Measurements from ENCODE around the gene SLC4A8.
A peak's percentile ranks its signal among the peaks of the same experiment; 100 is the strongest.

SLC4A8 gene

DNA sequence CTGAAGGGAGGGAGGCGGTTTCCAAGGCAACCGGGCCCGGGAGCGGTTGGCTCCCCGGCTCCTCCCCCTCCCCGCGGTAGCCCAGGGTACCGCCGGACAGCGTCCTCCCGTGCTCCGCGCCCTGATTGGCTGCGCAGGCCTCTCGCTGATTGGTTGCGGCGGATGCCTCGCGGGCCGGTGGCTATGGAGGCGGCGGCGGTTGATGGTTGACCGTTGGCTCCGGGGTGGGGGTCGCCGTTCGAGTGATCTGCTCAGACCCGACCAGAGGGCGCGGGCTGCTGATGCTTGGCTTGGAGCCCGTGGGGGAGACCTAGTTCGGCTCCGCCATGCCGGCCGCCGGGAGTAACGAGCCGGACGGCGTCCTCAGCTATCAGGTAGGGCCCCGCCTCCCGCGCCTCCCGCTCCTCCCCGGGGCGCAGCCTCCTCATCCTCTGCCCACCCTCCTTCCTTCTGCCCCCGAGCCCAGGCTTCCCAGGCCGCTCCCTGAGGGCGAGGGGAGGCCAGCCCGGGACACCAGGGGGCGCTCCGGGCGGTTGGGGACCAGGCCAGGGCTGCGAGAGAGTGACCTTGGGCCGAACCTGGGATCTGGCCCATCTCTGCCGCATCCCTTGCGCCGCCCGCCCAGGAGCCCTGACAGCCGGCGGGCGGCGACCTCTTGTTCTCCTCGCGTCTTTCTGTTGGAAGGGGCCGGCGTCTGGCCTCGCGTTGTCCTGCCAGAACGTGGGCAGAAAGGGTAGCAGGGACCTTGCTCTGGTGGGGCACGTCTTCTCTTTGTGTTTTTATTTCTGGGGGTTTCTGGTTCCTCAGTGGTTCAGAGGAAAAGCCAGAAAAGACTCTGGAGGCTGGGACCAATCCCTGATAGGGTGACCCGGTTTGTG, at the start of gene SLC4A8:
SLC4A8 (plus strand) TSS at position 170 of the 878 bp plus-strand sequence; CDS start at position 327, 157 bp downstream.
- peak; percentile 57 for DNase-seq (ENCODE audit: low spot score)

DNA sequence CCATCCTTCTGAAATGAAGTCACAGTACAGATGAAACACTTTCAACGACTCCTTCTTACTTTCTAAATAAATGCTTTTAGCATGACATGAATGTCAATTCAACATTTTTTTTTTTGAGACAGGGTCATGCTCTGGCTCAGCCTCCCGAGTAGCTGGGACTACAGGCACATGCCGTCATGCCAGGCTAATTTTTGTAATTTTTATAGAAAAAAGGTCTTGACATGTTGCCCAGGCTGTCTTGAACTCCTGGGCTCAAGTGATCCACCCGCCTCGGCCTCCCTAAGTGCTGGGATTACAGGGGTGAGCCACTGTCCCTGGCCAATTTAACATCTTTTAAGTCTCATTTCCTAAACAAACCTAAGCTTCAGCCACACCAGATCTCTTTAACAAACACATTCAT, 49.8 kb upstream of the SLC4A8 start:
- no peak for DNase-seq (ENCODE audit: low spot score)

GRCh38 chr12:51377099-51377984, 47.3 kb upstream of the SLC4A8 start:
- no peak for DNase-seq (ENCODE audit: low spot score)

GRCh38 chr12:51378749-51379148, 45.9 kb upstream of the SLC4A8 start:
- DNase-seq (ENCODE audit: low spot score): no peak

- DNase-seq (ENCODE audit: low spot score): no peak
Observed at GRCh38 chr12:51379571-51379970, 45.1 kb upstream of the SLC4A8 start.

DNA sequence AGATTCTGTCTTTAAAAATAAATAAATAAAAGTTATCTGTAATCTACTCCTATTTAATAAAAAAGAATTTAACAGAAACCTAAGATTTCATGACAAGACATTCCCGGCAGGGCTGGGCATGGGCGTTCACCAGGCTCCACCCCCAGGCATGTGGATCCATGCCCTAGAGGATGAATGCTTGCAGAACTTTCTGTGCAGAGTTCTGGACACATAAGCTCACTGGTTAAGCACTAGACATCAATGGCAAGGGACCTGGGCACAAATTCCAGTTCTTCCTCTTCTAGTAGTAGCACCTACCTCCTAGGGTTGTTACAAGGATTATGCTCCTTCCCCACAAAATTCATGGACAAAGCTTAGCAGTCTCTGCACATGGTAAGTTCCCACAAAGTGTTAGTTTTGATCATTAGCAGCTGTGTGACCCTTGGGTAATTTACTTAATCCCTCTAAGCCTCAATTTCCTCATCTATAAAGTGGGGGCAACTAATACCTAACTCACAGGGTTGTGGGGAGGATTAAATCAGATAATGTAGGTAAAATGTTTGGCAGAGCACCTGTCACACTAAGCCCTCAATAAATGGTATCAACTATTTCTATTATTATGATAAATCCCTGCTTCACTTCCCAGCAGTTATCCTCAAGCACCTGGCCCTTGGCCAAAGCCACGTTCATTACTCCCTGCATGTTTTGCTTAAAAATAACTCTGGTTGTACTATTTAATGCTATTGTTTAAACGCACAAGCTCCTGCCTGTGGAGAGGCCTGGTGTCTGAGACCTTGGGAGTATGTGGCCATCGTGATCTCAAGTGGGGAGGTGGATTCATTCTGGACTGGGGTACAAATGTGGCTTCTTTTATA, 43.2 kb upstream of the SLC4A8 start:
- no peak for DNase-seq (ENCODE audit: low spot score)

DNA sequence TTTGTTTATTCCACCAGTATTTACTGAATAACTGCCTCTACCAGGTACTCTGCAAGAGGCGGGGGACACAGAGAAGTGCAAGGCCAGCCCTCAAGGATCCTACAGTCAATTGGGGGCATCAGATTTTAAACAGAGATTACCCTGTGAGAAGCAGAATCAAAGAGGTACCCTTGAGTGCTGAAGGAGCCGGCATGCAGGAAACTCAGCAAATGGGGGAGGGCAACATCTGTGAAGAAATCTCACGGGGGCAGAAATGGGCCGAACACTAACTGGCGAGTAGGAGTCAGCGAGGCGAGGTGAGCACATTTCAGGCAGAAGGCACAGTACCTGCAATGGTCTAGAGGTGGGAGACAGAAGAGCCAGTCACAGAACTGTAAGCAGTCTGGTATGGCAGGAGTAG, 42.5 kb upstream of the SLC4A8 start:
- no peak for DNase-seq (ENCODE audit: low spot score)

- DNase-seq (ENCODE audit: low spot score): no peak
Observed at GRCh38 chr12:51383269-51383905, 41.2 kb upstream of the SLC4A8 start.

GRCh38 chr12:51386351-51386750, 38.3 kb upstream of the SLC4A8 start:
- no peak for DNase-seq (ENCODE audit: low spot score)

- DNase-seq (ENCODE audit: low spot score): peak; percentile 75
Observed at GRCh38 chr12:51388069-51388799, 36.4 kb upstream of the SLC4A8 start.

DNA sequence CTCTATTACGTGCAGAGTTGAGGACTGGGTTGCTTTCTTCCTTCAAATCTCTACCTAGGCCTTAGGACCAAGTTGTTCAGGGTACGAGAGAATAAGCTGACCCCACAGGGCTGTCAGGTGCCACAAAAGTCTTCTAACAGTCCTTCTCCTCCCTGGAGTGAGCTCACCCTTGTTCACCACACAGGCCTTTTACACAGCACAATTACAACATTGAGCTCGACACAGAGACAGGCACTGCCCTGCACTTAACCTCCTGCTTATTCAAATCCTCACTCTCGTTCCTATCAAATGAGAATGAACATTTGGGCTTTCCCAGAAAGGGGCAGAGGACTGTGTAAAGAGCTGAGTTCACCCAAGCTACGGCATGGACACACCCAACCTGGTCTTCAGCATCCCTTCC, 35.8 kb upstream of the SLC4A8 start:
- no peak for DNase-seq (ENCODE audit: low spot score)

DNA sequence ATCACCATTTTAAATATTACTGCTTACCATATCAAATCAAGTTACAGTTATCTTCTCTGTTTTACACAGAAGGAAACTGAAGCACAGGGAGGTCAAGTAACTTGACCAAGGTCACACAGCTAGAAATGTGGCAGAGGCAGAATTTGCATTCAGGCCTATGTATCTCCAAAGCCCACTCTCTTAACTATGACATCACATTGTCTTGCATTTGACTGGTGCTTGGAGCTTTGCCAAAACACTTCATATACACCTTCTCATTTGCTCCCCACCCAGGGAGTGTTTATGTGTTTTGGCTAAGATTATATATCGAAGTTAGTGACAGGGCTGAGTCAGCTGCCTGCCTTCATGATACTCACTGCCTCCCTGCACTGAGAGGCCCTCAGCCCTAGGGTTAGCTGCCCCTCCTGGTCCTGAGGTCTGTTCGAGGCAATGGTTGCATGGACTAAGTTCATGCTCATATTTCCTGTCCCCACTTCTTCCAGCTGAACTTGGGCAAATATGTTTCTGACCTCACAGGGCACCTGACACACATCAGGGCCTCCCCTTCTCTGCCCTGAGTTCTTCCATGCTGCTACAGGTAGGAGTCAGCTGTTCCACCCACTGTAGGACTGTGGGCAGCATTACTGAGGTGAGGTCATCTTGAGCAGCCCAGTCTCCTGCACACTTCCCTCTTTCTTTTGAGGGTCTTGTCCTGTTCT, 35.2 kb upstream of the SLC4A8 start:
- peak; percentile 87 for DNase-seq (ENCODE audit: low spot score)

DNA sequence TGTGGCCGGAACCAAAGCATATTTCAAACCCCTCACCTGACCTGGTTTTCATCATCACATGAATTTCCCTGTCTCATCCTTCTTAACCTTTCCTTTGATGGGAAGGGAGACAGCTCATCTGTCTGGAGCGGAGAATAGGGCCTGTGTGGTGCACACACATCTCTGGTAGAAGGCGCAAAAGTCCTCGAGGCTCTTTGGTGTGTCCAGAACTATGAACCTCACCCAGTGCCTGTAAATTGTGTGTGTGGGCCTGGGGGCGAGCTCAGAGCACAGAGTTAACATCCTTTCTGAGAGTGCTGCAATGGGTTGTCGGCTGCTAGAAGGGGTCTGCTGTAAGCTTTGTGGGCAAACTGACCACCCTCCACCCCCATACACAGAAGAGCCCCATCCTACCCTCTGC, 34.2 kb upstream of the SLC4A8 start:
- peak; percentile 28 for DNase-seq (ENCODE audit: low spot score)

DNA sequence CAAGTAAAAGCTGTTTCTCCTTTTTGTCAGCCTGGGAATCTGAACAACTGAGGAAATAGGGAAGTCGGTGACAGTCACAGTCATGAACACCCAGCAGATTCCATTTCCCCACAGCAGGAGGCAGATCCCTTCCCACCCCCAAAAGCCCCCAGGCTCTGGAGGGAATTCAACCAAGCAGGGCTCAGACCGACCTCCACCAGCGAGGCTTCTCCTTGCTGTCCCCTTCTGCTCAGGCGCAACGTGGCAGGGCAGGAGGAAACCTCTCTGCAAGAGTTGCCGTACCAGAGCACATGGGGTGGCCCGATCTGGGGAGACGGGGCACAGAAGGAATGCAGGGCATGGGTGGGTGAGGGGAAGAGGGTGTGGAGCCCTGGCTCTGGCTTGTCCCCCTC, 33.7 kb upstream of the SLC4A8 start:
- peak; percentile 53 for DNase-seq (ENCODE audit: low spot score)

GRCh38 chr12:51391283-51392123, 33.1 kb upstream of the SLC4A8 start, which contains the start of gene GALNT6:
GALNT6 (minus strand) TSS chr12:51391406; CDS start chr12:51379781, 11,625 bp downstream.
- DNase-seq (ENCODE audit: low spot score): peak; percentile 63

DNA sequence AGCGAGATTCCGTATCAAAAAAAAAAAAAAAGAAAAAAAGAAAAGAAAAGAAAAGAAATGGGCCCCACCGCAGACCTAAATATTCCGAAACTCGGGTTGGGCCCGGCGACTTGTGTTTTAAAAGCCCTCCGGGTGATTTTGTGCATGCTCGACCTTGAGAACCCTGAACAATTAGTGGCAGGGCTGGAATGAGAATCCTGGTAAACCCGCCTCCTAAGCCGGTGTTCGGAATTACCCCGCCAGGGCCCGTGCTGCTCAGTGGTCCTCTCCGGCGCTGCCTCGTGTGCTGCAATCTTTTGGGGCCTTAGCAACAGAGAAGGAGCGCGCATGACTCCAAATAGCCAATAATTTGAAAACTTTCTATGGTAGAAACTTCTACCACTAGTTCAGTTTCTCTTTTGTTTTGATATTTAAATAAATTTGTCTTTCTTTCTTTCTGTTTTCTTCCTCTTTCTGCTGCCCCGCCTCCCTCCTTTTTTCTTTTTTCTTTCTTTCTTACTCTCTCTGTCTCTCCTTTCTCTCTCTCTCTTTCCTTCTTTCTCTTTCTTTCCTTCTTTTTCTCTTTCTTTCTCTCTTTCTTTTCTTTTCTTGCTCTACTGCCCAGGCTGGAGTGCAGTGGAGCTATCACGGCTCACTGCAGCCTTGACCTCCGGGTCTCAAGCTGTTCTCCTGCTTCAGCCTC, 31.9 kb upstream of the SLC4A8 start:
- DNase-seq (ENCODE audit: low spot score): no peak

DNA sequence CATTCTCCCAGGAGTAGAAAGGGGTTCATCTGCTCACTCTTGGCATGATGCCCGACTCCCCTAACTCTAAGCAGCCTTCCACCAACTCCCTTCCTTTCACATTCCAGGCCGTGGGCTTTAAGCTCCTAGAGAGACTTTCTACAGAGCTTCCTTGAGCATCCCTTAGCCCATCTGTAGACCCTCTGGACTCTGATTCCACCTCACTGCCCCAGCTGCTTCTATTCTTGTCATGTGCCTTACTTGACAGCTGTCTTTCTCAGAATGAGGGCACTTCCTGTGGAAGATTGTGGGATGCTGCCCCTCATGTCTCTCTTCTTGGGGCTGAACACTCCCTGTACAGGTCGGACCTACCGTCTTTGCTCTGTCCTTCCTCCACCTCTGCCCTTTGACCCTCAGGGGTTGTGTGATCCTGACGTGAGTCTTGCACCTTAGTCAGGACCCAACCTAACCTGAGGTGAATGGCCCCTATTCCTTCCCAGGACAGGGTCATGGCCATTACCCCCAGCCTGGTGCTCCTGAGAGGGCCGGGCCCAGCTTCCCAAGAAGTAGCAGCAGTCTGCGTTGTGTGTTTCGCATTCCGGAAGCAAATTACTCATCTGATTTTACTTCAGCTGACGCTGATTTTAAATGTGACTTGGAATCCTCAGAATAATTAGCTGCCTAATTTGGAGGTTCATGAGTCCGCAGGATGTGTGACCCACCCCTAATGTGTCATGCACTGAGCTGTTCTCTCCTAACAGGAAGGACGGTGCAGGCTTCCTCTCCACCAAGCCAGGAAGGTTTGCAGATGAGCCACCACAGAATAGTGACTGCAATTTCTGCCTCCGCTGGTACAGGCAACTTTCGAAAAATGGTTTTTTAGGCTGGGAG, 30.7 kb upstream of the SLC4A8 start:
- no peak for DNase-seq (ENCODE audit: low spot score)

Data from hematopoietic multipotent progenitor cell treated with erythropoietin and hydrocortisone succinate and interleukin-3 and kit ligand, for 17 days (in vitro differentiated cells).